Calu3 (cell line): ENCODE measurements around the gene MAGI1. TPM values are rescaled to one million over a fixed set of nuclear protein-coding genes. Genes with fewer than 3 reads are reported as not detected.
A peak's percentile ranks its signal among the peaks of the same experiment; 100 is the strongest.

Experiments
- BruUV-seq: library from RNA; stranded (reverse); fragments of 400-500 nt; replicated peaks from 2 replicates; lab custom pipeline; 2021; lab: Mats Ljungman, UMichigan
- CTCF ChIA-PET: fragments of 300-600 bp; sonication (Branson Sonifier 250); formaldehyde crosslinking; loops from one replicate; lab custom pipeline; 2022; ENCODE audit warnings: antibody characterized with exemption; lab: Charles Lee
- DNase-seq: peaks from one replicate; pipeline ENCODE4 v3.0.0; 2022
- H3K27ac Mint-ChIP-seq: one replicate; pipeline ENCODE4 v1.8.0; 2022; ENCODE audit warnings: mixed read lengths; ENCODE audit not compliant: unreplicated experiment
- H3K27me3 Mint-ChIP-seq: one replicate; pipeline ENCODE4 v1.8.0; 2022; ENCODE audit warnings: mixed read lengths; ENCODE audit not compliant: unreplicated experiment
- H3K36me3 Mint-ChIP-seq: one replicate; pipeline ENCODE4 v1.8.0; 2022; ENCODE audit warnings: mild to moderate bottlenecking, moderate library complexity, mixed read lengths; ENCODE audit not compliant: insufficient read depth, unreplicated experiment
- H3K4me1 Mint-ChIP-seq: one replicate; pipeline ENCODE4 v1.8.0; 2022; ENCODE audit warnings: mild to moderate bottlenecking, low read depth, mixed read lengths; ENCODE audit not compliant: unreplicated experiment
- H3K4me3 Mint-ChIP-seq: one replicate; pipeline ENCODE4 v1.8.0; 2022; ENCODE audit warnings: mild to moderate bottlenecking, low read depth, moderate library complexity, mixed read lengths; ENCODE audit not compliant: unreplicated experiment
- H3K9me3 Mint-ChIP-seq: one replicate; pipeline ENCODE4 v1.8.0; 2022; ENCODE audit warnings: low read depth, mixed read lengths; ENCODE audit not compliant: unreplicated experiment
- CTCF ChIP-seq: fragments of 200-600 bp; IDR thresholded peaks from one replicate; pipeline ENCODE4 v1.8.0; 2022; ENCODE audit warnings: antibody characterized with exemption; ENCODE audit not compliant: unreplicated experiment
- intact Hi-C: fragments of 100-400 bp; cut with micrococcal nuclease; formaldehyde crosslinking; loops from one replicate; pipeline ENCODE4 v1.10.0; 2022; ENCODE audit not compliant: unreplicated experiment
- total RNA-seq: library from RNA; stranded (reverse); gene quantifications from 2 replicates; pipeline ENCODE4 v1.2.3, GENCODE V29; 2022

The MAGI1 gene
- total RNA-seq, 1 experiment from 2014 or later = 76.4 TPM

- H3K27me3 Mint-ChIP-seq = no peaks in the 10 kb centered on the region
- DNase-seq = no peak
- no peak overlapping the region for H3K4me3 Mint-ChIP-seq
- H3K4me1 Mint-ChIP-seq = peaks cover 74% of the 10 kb centered on the region
- TF ChIP-seq CTCF = no peak
- peak overlapping the region; percentile 42 for H3K27ac Mint-ChIP-seq
- CTCF ChIA-PET = no interaction called here
- no TSS peak for BruUV-seq
- intact Hi-C loops = no loop called here
- peaks cover 2% of the 10 kb centered on the region for H3K9me3 Mint-ChIP-seq
- H3K36me3 Mint-ChIP-seq = peaks cover 14% of the 10 kb centered on the region
Measured at GRCh38 chr3:65961128-65961527, 77.6 kb downstream of the MAGI1 start.

- no peak for TF ChIP-seq CTCF
- Mint-ChIP-seq H3K27ac (no peak overlapping the region), H3K4me1 (peaks cover 79% of the 10 kb centered on the region), H3K9me3 (peaks cover 2% of the 10 kb centered on the region), H3K4me3 (no peak overlapping the region), H3K27me3 (no peaks in the 10 kb centered on the region), H3K36me3 (peaks cover 15% of the 10 kb centered on the region)
- intact Hi-C loops = no loop called here
- DNase-seq = no peak
- CTCF ChIA-PET = no interaction called here
- no TSS peak for BruUV-seq
Measured at GRCh38 chr3:65960087-65960486, 78.6 kb downstream of the MAGI1 start.

- Mint-ChIP-seq H3K36me3 (peaks cover 29% of the 10 kb centered on the region), H3K4me3 (no peak overlapping the region), H3K27me3 (no peaks in the 10 kb centered on the region), H3K9me3 (peaks cover 2% of the 10 kb centered on the region), H3K4me1 (peaks cover 82% of the 10 kb centered on the region), H3K27ac (peak overlapping the region; percentile 70)
- intact Hi-C loops = no loop called here
- CTCF ChIA-PET = no interaction called here
- no TSS peak for BruUV-seq
- TF ChIP-seq CTCF = no peak
- no peak for DNase-seq
Measured at GRCh38 chr3:65958216-65958615, 80.5 kb downstream of the MAGI1 start.

GRCh38 chr3:65955792-65956477 lies 82.8 kb downstream of the MAGI1 start:
- Mint-ChIP-seq H3K4me3 (no peak overlapping the region), H3K36me3 (peaks cover 44% of the 10 kb centered on the region), H3K4me1 (peaks cover 83% of the 10 kb centered on the region), H3K9me3 (peaks cover 2% of the 10 kb centered on the region), H3K27ac (peak overlapping the region; percentile 99), H3K27me3 (no peaks in the 10 kb centered on the region)
- no TSS peak for BruUV-seq
- CTCF ChIA-PET = no interaction called here
- DNase-seq = no peak
- no peak for TF ChIP-seq CTCF
- intact Hi-C loops = no loop called here
